ENCODE measurements around the gene ATP2B2.

Gene ATP2B2

DNA sequence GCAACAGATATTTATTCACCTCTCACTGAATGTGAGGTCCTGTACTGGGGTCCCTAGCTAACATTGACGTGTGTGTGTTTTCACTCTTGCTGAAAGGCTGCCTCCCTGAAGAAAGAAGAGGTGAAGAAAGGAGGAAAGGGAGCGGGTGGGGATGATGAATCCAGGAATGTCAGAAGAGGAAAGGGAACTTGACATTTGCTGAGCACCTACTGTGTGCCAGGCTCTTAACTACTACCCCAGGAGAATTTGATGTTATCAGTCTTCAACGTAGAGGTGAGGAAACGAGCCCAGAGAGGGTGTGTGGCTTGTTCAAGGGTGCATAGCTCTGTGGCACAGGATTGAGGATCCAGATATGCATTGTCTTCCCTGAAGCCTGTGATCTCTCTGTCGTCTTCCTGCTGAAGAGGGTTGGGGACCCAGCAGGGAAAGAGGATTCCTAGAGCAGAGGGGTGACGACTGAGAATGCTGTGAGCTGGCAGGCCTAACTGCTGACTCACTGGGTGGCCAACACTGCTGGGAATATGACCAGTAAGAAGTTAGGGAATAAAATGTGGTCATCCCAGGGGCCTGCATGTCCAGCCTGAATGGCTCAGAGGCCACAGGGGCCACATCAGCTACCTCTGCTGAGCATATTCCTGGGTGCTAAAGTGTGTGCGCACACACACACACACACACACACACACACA, 6.6 kb upstream of the ATP2B2 start:
- no peak overlapping the region for H3K4me3 ChIP-seq (ENCODE audit: insufficient read depth, low read depth, low read length)
- no peaks in the 10 kb centered on the region for H3K36me3 ChIP-seq (ENCODE audit: control insufficient read depth, insufficient read depth, low read length)
- WGBS, 2 experiments: 55 to 68% methylated on average over 7 of the region's 7 CpGs
- H3K27me3 ChIP-seq (ENCODE audit: control insufficient read depth, insufficient read depth, low read length, poor library complexity, severe bottlenecking): no peaks in the 10 kb centered on the region
- H3K9me3 ChIP-seq (ENCODE audit: control insufficient read depth, low read length): no peaks in the 10 kb centered on the region
- H3K4me1 ChIP-seq (ENCODE audit: control insufficient read depth, insufficient read depth, low read length): no peaks in the 10 kb centered on the region
- H3K27ac ChIP-seq (ENCODE audit: insufficient read depth, low read depth, low read length, poor library complexity, severe bottlenecking): no peak overlapping the region

DNA sequence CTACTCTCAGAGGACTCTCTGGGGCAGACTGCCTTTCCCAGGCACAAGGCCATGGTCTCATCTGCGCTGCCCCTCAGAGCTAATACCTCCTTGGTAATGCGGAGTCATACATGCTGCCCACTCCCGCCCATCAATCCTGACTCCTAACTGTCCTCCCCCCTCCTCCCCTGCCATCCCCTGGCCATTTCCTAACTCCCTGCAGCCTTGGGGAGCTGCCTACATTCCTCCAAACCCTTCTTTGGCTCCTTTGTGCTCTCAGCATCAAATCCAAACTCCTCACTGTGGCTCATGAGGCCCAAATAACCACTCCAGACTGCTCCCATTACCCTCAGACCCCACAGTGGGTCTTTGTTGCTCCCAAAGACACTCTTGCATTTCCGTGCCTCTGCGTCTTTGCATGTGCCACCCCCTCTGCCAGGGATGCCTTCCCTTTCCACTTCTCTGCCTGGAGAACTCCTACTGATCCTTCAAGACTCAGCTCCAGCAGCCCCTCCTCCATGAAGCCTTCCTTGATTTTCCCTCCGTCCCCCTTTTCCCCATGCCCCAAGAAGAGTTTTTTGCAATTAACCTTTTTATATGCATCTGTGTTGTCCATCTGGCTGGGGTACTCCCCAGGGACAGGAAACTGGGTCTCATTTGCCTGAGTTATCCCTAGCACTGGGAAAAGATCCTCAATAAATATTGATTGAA, 5.5 kb upstream of the ATP2B2 start:
- no peaks in the 10 kb centered on the region for H3K9me3 ChIP-seq (ENCODE audit: control insufficient read depth, low read length)
- no peaks in the 10 kb centered on the region for H3K36me3 ChIP-seq (ENCODE audit: control insufficient read depth, insufficient read depth, low read length)
- H3K4me1 ChIP-seq (ENCODE audit: control insufficient read depth, insufficient read depth, low read length): peaks cover 7% of the 10 kb centered on the region
- 81 to 89% methylated on average over 6 of the region's 6 CpGs for WGBS, 2 experiments
- H3K27ac ChIP-seq (ENCODE audit: insufficient read depth, low read depth, low read length, poor library complexity, severe bottlenecking): no peak overlapping the region
- peaks cover 4% of the 10 kb centered on the region for H3K27me3 ChIP-seq (ENCODE audit: control insufficient read depth, insufficient read depth, low read length, poor library complexity, severe bottlenecking)
- no peak overlapping the region for H3K4me3 ChIP-seq (ENCODE audit: insufficient read depth, low read depth, low read length)

- no peak overlapping the region for H3K4me3 ChIP-seq (ENCODE audit: insufficient read depth, low read depth, low read length)
- H3K9me3 ChIP-seq (ENCODE audit: control insufficient read depth, low read length): no peaks in the 10 kb centered on the region
- WGBS, 2 experiments: 90% methylated on average over 10 of the region's 10 CpGs
- no peak overlapping the region for H3K27ac ChIP-seq (ENCODE audit: insufficient read depth, low read depth, low read length, poor library complexity, severe bottlenecking)
- H3K27me3 ChIP-seq (ENCODE audit: control insufficient read depth, insufficient read depth, low read length, poor library complexity, severe bottlenecking): peaks cover 9% of the 10 kb centered on the region
- peaks cover 11% of the 10 kb centered on the region for H3K4me1 ChIP-seq (ENCODE audit: control insufficient read depth, insufficient read depth, low read length)
- no peaks in the 10 kb centered on the region for H3K36me3 ChIP-seq (ENCODE audit: control insufficient read depth, insufficient read depth, low read length)
These were observed 4.8 kb upstream of the ATP2B2 start for GRCh38 chr3:10510086-10510742.

- Histone ChIP-seq H3K27me3 (ENCODE audit: control insufficient read depth, insufficient read depth, low read length, poor library complexity, severe bottlenecking) (peaks cover 17% of the 10 kb centered on the region), H3K4me3 (ENCODE audit: insufficient read depth, low read depth, low read length) (no peak overlapping the region), H3K9me3 (ENCODE audit: control insufficient read depth, low read length) (no peaks in the 10 kb centered on the region), H3K36me3 (ENCODE audit: control insufficient read depth, insufficient read depth, low read length) (no peaks in the 10 kb centered on the region), H3K27ac (ENCODE audit: insufficient read depth, low read depth, low read length, poor library complexity, severe bottlenecking) (no peak overlapping the region), H3K4me1 (ENCODE audit: control insufficient read depth, insufficient read depth, low read length) (peaks cover 15% of the 10 kb centered on the region)
- 92 to 93% methylated on average over 7 of the region's 7 CpGs for WGBS, 2 experiments
These were observed 3.9 kb upstream of the ATP2B2 start for GRCh38 chr3:10509325-10509724.

- Histone ChIP-seq H3K4me1 (ENCODE audit: control insufficient read depth, insufficient read depth, low read length) (peaks cover 15% of the 10 kb centered on the region), H3K9me3 (ENCODE audit: control insufficient read depth, low read length) (no peaks in the 10 kb centered on the region), H3K36me3 (ENCODE audit: control insufficient read depth, insufficient read depth, low read length) (no peaks in the 10 kb centered on the region), H3K27me3 (ENCODE audit: control insufficient read depth, insufficient read depth, low read length, poor library complexity, severe bottlenecking) (peaks cover 17% of the 10 kb centered on the region), H3K27ac (ENCODE audit: insufficient read depth, low read depth, low read length, poor library complexity, severe bottlenecking) (no peak overlapping the region), H3K4me3 (ENCODE audit: insufficient read depth, low read depth, low read length) (no peak overlapping the region)
- WGBS, 2 experiments: 87 to 88% methylated on average over 6 of the region's 6 CpGs
These were observed 3.4 kb upstream of the ATP2B2 start for GRCh38 chr3:10508619-10509260.

GRCh38 chr3:10508235-10508618, 2.8 kb upstream of the ATP2B2 start:
- Histone ChIP-seq H3K9me3 (ENCODE audit: control insufficient read depth, low read length) (no peaks in the 10 kb centered on the region), H3K27me3 (ENCODE audit: control insufficient read depth, insufficient read depth, low read length, poor library complexity, severe bottlenecking) (peaks cover 17% of the 10 kb centered on the region), H3K27ac (ENCODE audit: insufficient read depth, low read depth, low read length, poor library complexity, severe bottlenecking) (no peak overlapping the region), H3K4me1 (ENCODE audit: control insufficient read depth, insufficient read depth, low read length) (peaks cover 15% of the 10 kb centered on the region), H3K4me3 (ENCODE audit: insufficient read depth, low read depth, low read length) (no peak overlapping the region), H3K36me3 (ENCODE audit: control insufficient read depth, insufficient read depth, low read length) (no peaks in the 10 kb centered on the region)
- WGBS, 2 experiments: 90% methylated on average over 3 of the region's 3 CpGs

DNA sequence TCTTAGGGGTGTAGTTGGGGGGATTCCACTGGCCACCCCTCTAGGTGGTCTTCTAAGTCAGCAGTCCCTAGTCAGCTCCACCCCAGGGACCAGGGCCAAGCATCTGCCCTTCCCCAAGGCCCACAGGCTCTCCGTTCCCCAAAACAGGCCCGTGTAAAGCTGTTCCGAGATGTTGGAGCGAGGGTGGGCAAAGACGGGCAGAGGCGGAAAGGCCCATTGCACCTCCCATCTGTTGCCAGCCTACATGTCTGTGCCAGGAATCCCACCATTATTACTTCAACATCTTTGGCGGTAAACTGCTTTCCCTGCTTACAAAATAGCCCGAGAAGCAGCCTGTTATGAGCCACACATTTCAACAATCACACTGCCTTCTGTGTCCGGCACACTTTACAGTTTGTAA, 1.9 kb upstream of the ATP2B2 start:
- Histone ChIP-seq H3K36me3 (ENCODE audit: control insufficient read depth, insufficient read depth, low read length) (no peaks in the 10 kb centered on the region), H3K4me3 (ENCODE audit: insufficient read depth, low read depth, low read length) (no peak overlapping the region), H3K9me3 (ENCODE audit: control insufficient read depth, low read length) (no peaks in the 10 kb centered on the region), H3K27me3 (ENCODE audit: control insufficient read depth, insufficient read depth, low read length, poor library complexity, severe bottlenecking) (peaks cover 17% of the 10 kb centered on the region), H3K4me1 (ENCODE audit: control insufficient read depth, insufficient read depth, low read length) (peaks cover 15% of the 10 kb centered on the region), H3K27ac (ENCODE audit: insufficient read depth, low read depth, low read length, poor library complexity, severe bottlenecking) (no peak overlapping the region)
- 90 to 93% methylated on average over 9 of the region's 9 CpGs for WGBS, 2 experiments

DNA sequence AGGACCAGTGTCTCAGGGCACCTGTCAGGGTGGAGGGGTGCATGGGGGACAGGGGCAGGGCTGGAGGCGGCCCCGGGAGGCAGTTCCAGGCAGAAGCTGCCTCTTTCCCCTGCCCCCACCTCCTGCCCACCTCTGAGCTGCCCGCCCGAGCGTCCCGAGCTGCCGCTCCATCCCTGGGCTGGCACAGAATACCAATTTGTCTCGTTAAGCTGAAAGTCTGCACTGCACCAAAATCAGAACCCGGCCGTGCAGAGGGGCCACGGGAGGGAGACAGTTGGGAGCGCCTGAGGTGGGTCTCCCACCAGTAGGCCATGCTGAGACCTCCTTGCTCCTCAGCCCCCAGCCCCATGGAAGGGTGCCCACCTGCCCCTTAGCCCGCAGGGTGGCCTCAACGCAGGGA, 1.3 kb upstream of the ATP2B2 start:
- H3K27ac ChIP-seq (ENCODE audit: insufficient read depth, low read depth, low read length, poor library complexity, severe bottlenecking): no peak overlapping the region
- WGBS, 2 experiments: 91 to 92% methylated on average over 14 of the region's 14 CpGs
- peaks cover 15% of the 10 kb centered on the region for H3K4me1 ChIP-seq (ENCODE audit: control insufficient read depth, insufficient read depth, low read length)
- no peaks in the 10 kb centered on the region for H3K36me3 ChIP-seq (ENCODE audit: control insufficient read depth, insufficient read depth, low read length)
- H3K4me3 ChIP-seq (ENCODE audit: insufficient read depth, low read depth, low read length): no peak overlapping the region
- H3K27me3 ChIP-seq (ENCODE audit: control insufficient read depth, insufficient read depth, low read length, poor library complexity, severe bottlenecking): peaks cover 17% of the 10 kb centered on the region
- no peaks in the 10 kb centered on the region for H3K9me3 ChIP-seq (ENCODE audit: control insufficient read depth, low read length)

DNA sequence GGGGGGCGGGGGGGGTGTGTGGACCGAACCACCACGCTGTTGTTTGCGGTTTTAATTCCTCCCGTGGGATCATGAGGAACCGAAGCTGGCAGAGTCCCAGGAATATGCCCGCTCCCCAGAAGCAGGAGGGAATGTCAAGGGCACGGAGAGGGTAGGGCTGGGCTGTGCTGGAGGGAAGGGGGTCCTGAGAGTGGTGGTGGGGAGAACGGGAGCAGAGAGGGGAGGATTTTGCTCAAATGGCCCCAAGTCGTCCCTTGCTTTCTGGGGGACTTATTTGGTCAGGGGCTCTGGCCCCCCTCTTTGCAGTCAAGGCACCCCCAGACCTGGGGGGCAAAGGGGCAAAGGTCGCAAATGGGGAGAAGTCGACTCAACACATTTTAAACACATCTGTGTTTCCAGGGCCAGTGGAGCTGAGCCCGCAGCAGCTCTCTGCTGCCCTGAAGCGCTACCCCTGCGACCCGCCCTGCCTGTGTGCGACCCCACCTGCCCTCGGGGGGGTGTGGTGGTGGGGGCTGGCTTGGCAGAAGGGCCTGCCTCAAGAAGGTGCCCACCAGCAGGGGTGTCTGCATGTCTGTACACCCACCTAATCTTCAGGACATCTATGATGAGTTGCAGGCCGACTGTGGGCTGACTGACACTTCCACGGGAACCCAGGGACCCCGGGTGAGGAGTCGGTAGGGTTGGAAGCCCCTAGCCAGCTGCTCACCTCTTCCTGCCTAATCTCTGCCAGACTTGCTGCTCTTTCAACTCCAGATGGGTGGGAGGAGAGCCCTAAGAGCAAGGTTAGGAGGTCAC, 602 bp upstream of the ATP2B2 start:
- WGBS, 2 experiments: 51 to 53% methylated on average over 21 to 22 of the region's 22 CpGs
- H3K4me3 ChIP-seq (ENCODE audit: insufficient read depth, low read depth, low read length): no peak overlapping the region

More for the DNA sequence above, 602 bp upstream of the ATP2B2 start:
- no peak overlapping the region for H3K27ac ChIP-seq (ENCODE audit: insufficient read depth, low read depth, low read length, poor library complexity, severe bottlenecking)
- peaks cover 17% of the 10 kb centered on the region for H3K27me3 ChIP-seq (ENCODE audit: control insufficient read depth, insufficient read depth, low read length, poor library complexity, severe bottlenecking)
- H3K4me1 ChIP-seq (ENCODE audit: control insufficient read depth, insufficient read depth, low read length): peaks cover 15% of the 10 kb centered on the region
- no peaks in the 10 kb centered on the region for H3K9me3 ChIP-seq (ENCODE audit: control insufficient read depth, low read length)
- H3K36me3 ChIP-seq (ENCODE audit: control insufficient read depth, insufficient read depth, low read length): no peaks in the 10 kb centered on the region

All from ectodermal cell (in vitro differentiated cells).